Ureter (tissue), 1 donor: Measurements from ENCODE around the gene LDLRAD4. TPM values are rescaled to one million over a fixed set of nuclear protein-coding genes. Genes with fewer than 3 reads are reported as not detected.

ENCODE experiments used
- DNase-seq: peaks from one replicate; pipeline ENCODE4 v3.0.0-alpha.2; 2020; ENCODE audit warnings: low spot score
- total RNA-seq: library from RNA; stranded (reverse); gene quantifications from one replicate; pipeline ENCODE4 v1.2.4, GENCODE V29; 2023
- donor health status: DM: yes; HTN: yes; CAD: no.

LDLRAD4 gene
- total RNA-seq, 1 donor from 2014 or later: 39.7 TPM

- no peak for DNase-seq
Observed at GRCh38 chr18:13531681-13532325, 313.2 kb downstream of the LDLRAD4 start.

GRCh38 chr18:13532406-13533075 lies 314.0 kb downstream of the LDLRAD4 start:
- DNase-seq: no peak

GRCh38 chr18:13534631-13535030 lies 316.1 kb downstream of the LDLRAD4 start:
- DNase-seq: no peak

GRCh38 chr18:13536578-13536977 lies 318.0 kb downstream of the LDLRAD4 start:
- no peak for DNase-seq

GRCh38 chr18:13537022-13537780 lies 318.6 kb downstream of the LDLRAD4 start:
- DNase-seq: peak; percentile 15

- DNase-seq: peak; percentile 15
Observed at GRCh38 chr18:13538630-13539029, 320.1 kb downstream of the LDLRAD4 start.

GRCh38 chr18:13539050-13539449 lies 320.5 kb downstream of the LDLRAD4 start:
- peak; percentile 50 for DNase-seq

GRCh38 chr18:13539843-13540476 lies 321.4 kb downstream of the LDLRAD4 start:
- DNase-seq: peak; percentile 44

GRCh38 chr18:13540477-13541182 lies 322.1 kb downstream of the LDLRAD4 start:
- peak; percentile 36 for DNase-seq

- DNase-seq: peak; percentile 45
Observed at GRCh38 chr18:13541621-13542519, 323.3 kb downstream of the LDLRAD4 start.

- DNase-seq: no peak
Observed at GRCh38 chr18:13542520-13542847, 323.9 kb downstream of the LDLRAD4 start.

- peak; percentile 8 for DNase-seq
Observed at GRCh38 chr18:13543144-13543543, 324.6 kb downstream of the LDLRAD4 start.

- DNase-seq: peak; percentile 37
Observed at GRCh38 chr18:13543811-13544732, 325.5 kb downstream of the LDLRAD4 start.

- no peak for DNase-seq
Observed at GRCh38 chr18:13544953-13545352, 326.4 kb downstream of the LDLRAD4 start.

GRCh38 chr18:13545514-13545913 lies 327.0 kb downstream of the LDLRAD4 start:
- DNase-seq: no peak

- no peak for DNase-seq
Observed at GRCh38 chr18:13545955-13546354, 327.4 kb downstream of the LDLRAD4 start.

- DNase-seq: no peak
Observed at GRCh38 chr18:13546638-13547037, 328.1 kb downstream of the LDLRAD4 start.

- DNase-seq: no peak
Observed at GRCh38 chr18:13547347-13547746, 328.8 kb downstream of the LDLRAD4 start.

- no peak for DNase-seq
Observed at GRCh38 chr18:13548106-13548819, 329.7 kb downstream of the LDLRAD4 start.
